WTC11 (cell line): ENCODE measurements around the gene SLC25A21.

Source experiments
- CTCF ChIP-seq: fragments of 200-600 bp; IDR thresholded peaks from 2 replicates; pipeline ENCODE4 v1.8.0; 2022; ENCODE audit warnings: antibody characterized with exemption
- HMGXB4 ChIP-seq: sonication (generic); formaldehyde crosslinking; IDR thresholded peaks from 2 replicates; pipeline ENCODE4 v1.8.1; 2023; ENCODE audit warnings: mild to moderate bottlenecking, moderate library complexity, missing genetic modification reagents
- IRF2 ChIP-seq: sonication (generic); formaldehyde crosslinking; IDR thresholded peaks from 2 replicates; pipeline ENCODE4 v1.8.0; 2022; ENCODE audit warnings: low read depth, missing genetic modification reagents, borderline replicate concordance
- NFE2L1 ChIP-seq: sonication (generic); formaldehyde crosslinking; IDR thresholded peaks from 2 replicates; pipeline ENCODE4 v1.8.1; 2023; ENCODE audit warnings: missing genetic modification reagents
- NR3C1 ChIP-seq: sonication (generic); formaldehyde crosslinking; conservative IDR thresholded peaks from 2 replicates; pipeline ENCODE4 v1.8.1; 2023; ENCODE audit warnings: low read depth, mild to moderate bottlenecking, missing genetic modification reagents
- ZNF121 ChIP-seq: sonication (generic); formaldehyde crosslinking; IDR thresholded peaks from 2 replicates; pipeline ENCODE4 v1.8.0; 2023; ENCODE audit warnings: missing genetic modification reagents
- ZNF317 ChIP-seq: sonication (generic); formaldehyde crosslinking; IDR thresholded peaks from 2 replicates; pipeline ENCODE4 v1.8.1; 2023; ENCODE audit warnings: low read depth, mild to moderate bottlenecking, moderate library complexity, missing genetic modification reagents, borderline replicate concordance

- TF ChIP-seq ZNF317 (CRISPR knock-in tag) (no peak), ZNF121 (CRISPR knock-in tag) (no peak), NR3C1 (no peak), HMGXB4 (CRISPR knock-in tag) (no peak), CTCF (no peak), IRF2 (CRISPR knock-in tag) (no peak), NFE2L1 (CRISPR knock-in tag) (no peak)
Observed at GRCh38 chr14:36900846-36901245, 271.6 kb downstream of the SLC25A21 start.
